AG04449 (cell line): ENCODE data around the gene LCP1.

Experiments used
- CTCF ChIA-PET: fragments of 350-600 bp; formaldehyde crosslinking; extraction: SDS; loops from one replicate; lab custom pipeline; 2021; ENCODE audit warnings: antibody characterized with exemption; lab: Yijun Ruan, JAX
- POLR2A ChIA-PET: fragments of 400-600, 350-600 bp; formaldehyde crosslinking; extraction: SDS; loops from one replicate; lab custom pipeline; 2020; ENCODE audit warnings: antibody characterized with exemption, inconsistent platforms; lab: Yijun Ruan, JAX
- DNase-seq: peaks from one replicate; pipeline ENCODE4 v3.0.0-alpha.2; 2010; ENCODE audit warnings: low read depth, low spot score
- H3K4me3 ChIP-seq: 2 replicates; pipeline ENCODE4 v1.5.1; 2011; ENCODE audit warnings: low read depth, mild to moderate bottlenecking, control low read depth, low read length
- CTCF ChIP-seq: IDR thresholded peaks from one replicate; pipeline ENCODE4 v1.5.1; 2011; ENCODE audit warnings: mild to moderate bottlenecking, moderate library complexity, low read length, control low read depth, inconsistent platforms; ENCODE audit not compliant: insufficient read depth; ENCODE audit errors: missing control alignments

The LCP1 gene

GRCh38 chr13:46170687-46171086 lies 11.3 kb downstream of the LCP1 start:
- H3K4me3 ChIP-seq, result no peak overlapping the region
- ChIA-PET POLR2A (no interaction called here), CTCF (interaction anchor here (0.9 to 7.3 kb wide), 3 partner anchors 10 to 117 kb away, joined by 3 to 55 read pairs (median 3); no protein-coding TSS in a partner anchor)
- no peak for DNase-seq
- no peak for TF ChIP-seq CTCF

GRCh38 chr13:46170268-46170667 lies 11.7 kb downstream of the LCP1 start:
- no peak for TF ChIP-seq CTCF
- DNase-seq, result no peak
- no peak overlapping the region for H3K4me3 ChIP-seq
- POLR2A ChIA-PET, result no interaction called here
- CTCF ChIA-PET, result interaction anchor here (1.3 to 7.3 kb wide), 2 partner anchors 10 to 118 kb away, joined by 3 to 55 read pairs; no protein-coding TSS in a partner anchor

- no peak overlapping the region for H3K4me3 ChIP-seq
- CTCF ChIA-PET, result interaction anchor here (7.3 kb wide), 1 partner anchor 10 kb away, joined by 55 read pairs; no protein-coding TSS in a partner anchor
- no peak for TF ChIP-seq CTCF
- no peak for DNase-seq
- POLR2A ChIA-PET, result no interaction called here
Observed at GRCh38 chr13:46169758-46170157, 12.2 kb downstream of the LCP1 start.

GRCh38 chr13:46168783-46169182 lies 13.2 kb downstream of the LCP1 start:
- TF ChIP-seq CTCF, result no peak
- H3K4me3 ChIP-seq, result no peak overlapping the region
- no peak for DNase-seq
- ChIA-PET CTCF (interaction anchor here (1.6 to 7.3 kb wide), 2 partner anchors 9 to 42 kb away, joined by 4 to 55 read pairs; no protein-coding TSS in a partner anchor), POLR2A (no interaction called here)

GRCh38 chr13:46168341-46168740 lies 13.6 kb downstream of the LCP1 start:
- no peak for TF ChIP-seq CTCF
- H3K4me3 ChIP-seq, result no peak overlapping the region
- POLR2A ChIA-PET, result no interaction called here
- CTCF ChIA-PET, result interaction anchor here (1.6 to 7.3 kb wide), 2 partner anchors 8 to 42 kb away, joined by 4 to 55 read pairs; no protein-coding TSS in a partner anchor
- DNase-seq, result no peak

GRCh38 chr13:46166947-46167610 lies 14.9 kb downstream of the LCP1 start:
- CTCF ChIA-PET, result interaction anchor here (0.8 to 1.6 kb wide), 4 partner anchors 8 to 40 kb away, joined by 3 to 4 read pairs (median 3); no protein-coding TSS in a partner anchor
- POLR2A ChIA-PET, result no interaction called here
- no peak overlapping the region for H3K4me3 ChIP-seq
- no peak for DNase-seq
- no peak for TF ChIP-seq CTCF
